Astrocyte (in vitro differentiated cells and primary cell): Measurements from ENCODE around the gene CEP350.

Experiments
- CTCF ChIP-seq: IDR thresholded peaks from 2 replicates; pipeline ENCODE4 v1.5.1; 2011; ENCODE audit warnings: low read depth, mild to moderate bottlenecking, inconsistent platforms, low read length, moderate library complexity; ENCODE audit not compliant: insufficient read depth
- EZH2 ChIP-seq: IDR thresholded peaks from 2 replicates; pipeline ENCODE4 v1.6.1; 2012; ENCODE audit warnings: mild to moderate bottlenecking, low read length, inconsistent platforms; ENCODE audit not compliant: insufficient read depth

- TF ChIP-seq CTCF (no peak), EZH2 (no peak)
Measured at GRCh38 chr1:179955731-179956130, 1.1 kb downstream of the CEP350 start.
